ENCODE data around the gene POLDIP3. TPM values are rescaled to one million over a fixed set of nuclear protein-coding genes. Genes with fewer than 3 reads are reported as not detected.
A peak's percentile ranks its signal among the peaks of the same experiment; 100 is the strongest.

POLDIP3 gene
- total and polyA plus RNA-seq, 2 donors (not counting 3 experiments of a cell fraction or from before 2014, with no cell fraction given): 29.3 to 60.4 TPM

GRCh38 chr22:42615092-42615859 lies 593 bp upstream of the POLDIP3 start:
- TSS peak; percentile 100 for BruUV-seq (replicated peaks)
- peak overlapping the region; percentile 99 for H3K27ac ChIP-seq (ENCODE audit: insufficient read depth, low read depth, low read length)
- no peaks in the 10 kb centered on the region for H3K27me3 ChIP-seq (ENCODE audit: control insufficient read depth in 2 of 2, insufficient read depth in 2 of 2, low read length in 2 of 2)
- peak overlapping the region; percentile 53 for H3K4me2 ChIP-seq (ENCODE audit: insufficient read depth, low read length)
- peak overlapping the region; percentile 96 for H3K9ac ChIP-seq (replicated peaks; ENCODE audit: extremely low read depth, insufficient read depth, low read length)
- peaks cover 38% of the 10 kb centered on the region for H3K79me2 ChIP-seq (ENCODE audit: control insufficient read depth, insufficient read depth, low read length)
- ChIA-PET CTCF (interaction anchor here (0.7 to 3.1 kb wide), 6 partner anchors 10 to 475 kb away, joined by 3 to 9 read pairs (median 4); no protein-coding TSS in a partner anchor), POLR2A (interaction anchor here (0.6 to 2.0 kb wide), 11 partner anchors 19 to 734 kb away, joined by 3 to 9 read pairs (median 3); partner anchors contain the start of genes BIK and CYB5R3)
- H3K36me3 ChIP-seq (ENCODE audit: control insufficient read depth in 2 of 2, extremely low read depth in 1 of 2, insufficient read depth in 2 of 2, low read length in 2 of 2): peaks cover 2 to 4% of the 10 kb centered on the region in 2 experiments
- TF ChIP-seq GATA2 (IDR thresholded peaks at IDR 0.05; ENCODE audit: insufficient read depth, insufficient read length, low read depth, low read length): peak; percentile 24
- TF ChIP-seq MYC (IDR thresholded peaks at IDR 0.05; ENCODE audit: low read depth, low read length): no peak
- peak; percentile 18 for TF ChIP-seq JUN (IDR thresholded peaks at IDR 0.05; ENCODE audit: borderline replicate concordance, insufficient read depth, insufficient read length, low read depth)
- TF ChIP-seq POLR2AphosphoS5 (IDR thresholded peaks at IDR 0.05; ENCODE audit: insufficient read depth, low read depth, low read length): peak; percentile 100
- peak; percentile 100 for TF ChIP-seq POLR2A (IDR thresholded peaks at IDR 0.05; ENCODE audit: low read depth, low read length)
- TF ChIP-seq CTCF (IDR thresholded peaks at IDR 0.05; ENCODE audit: extremely low read depth in 1 of 2, insufficient read depth in 1 of 2, low read depth in 1 of 2, low read length in 2 of 2): no peak
- peak; percentile 18 for TF ChIP-seq MAX (IDR thresholded peaks at IDR 0.05; ENCODE audit: insufficient read depth, insufficient read length)
- peak overlapping the region in 1 of 3 experiments; percentile 94 for H3K4me3 ChIP-seq (replicated peaks in 1 of 3; ENCODE audit: insufficient read depth in 1 of 3, low read depth in 1 of 3, low read length in 3 of 3)
- intact Hi-C loops (cut with micrococcal nuclease) (loop anchor here (1.0 to 5.0 kb wide), 2 partner anchors 20 to 107 kb away; partner anchors contain the start of gene A4GALT), dilution Hi-C loops (cut with MboI; ENCODE audit: extremely low pct_ligation_motif_present, low sequenced_read_pairs) (no loop called here)
- no peaks in the 10 kb centered on the region for H3K9me1 ChIP-seq (replicated peaks; ENCODE audit: control insufficient read depth, extremely low read depth, insufficient read depth, low read length)
- no peaks in the 10 kb centered on the region for H4K20me1 ChIP-seq (replicated peaks; ENCODE audit: control insufficient read depth, extremely low read depth, insufficient read depth, low read length)
- H3K4me1 ChIP-seq (ENCODE audit: control insufficient read depth, extremely low read depth, insufficient read depth, low read length): peaks cover 18% of the 10 kb centered on the region
- FAIRE-seq (peak; percentile 24), DNase-seq (ENCODE audit: low read depth, low spot score) (peak; percentile 97)
- H3K9me3 ChIP-seq (replicated peaks; ENCODE audit: control insufficient read depth, insufficient read depth, low read length): no peaks in the 10 kb centered on the region
- H2AFZ ChIP-seq (ENCODE audit: low read depth, low read length): no peak overlapping the region
